K562 (cell line): ENCODE measurements around the gene ERF. TPM values are rescaled to one million over a fixed set of nuclear protein-coding genes. Genes with fewer than 3 reads are reported as not detected.
"Not testable (repeated sequence)": the region's sequence is repeated elsewhere in the genome, so short reads cannot be mapped to it uniquely, and the experiment has no call there.

Source experiments
- ATAC-seq: fragments of 200-7000 bp; cut with Tn5 transposase; 3 replicates; pipeline ENCODE4 v1.9.1; 2020; ENCODE audit warnings: moderate library complexity
- BruUV-seq: library from RNA; stranded (reverse); fragments of 400-500 nt; replicated peaks from 2 replicates; lab custom pipeline; 2021; lab: Mats Ljungman, UMichigan
- CTCF ChIA-PET: fragments of 300-600 bp; formaldehyde crosslinking; extraction: SDS; loops from one replicate; lab custom pipeline; 2021; ENCODE audit warnings: low intra/inter-chr PET ratio; lab: Yijun Ruan, JAX
- POLR2A ChIA-PET: fragments of 300-600, 350-650 bp; sonication (Branson Sonifier 250); formaldehyde crosslinking; extraction: SDS; loops from one replicate; lab custom pipeline; 2021; ENCODE audit warnings: antibody characterized with exemption, inconsistent platforms; lab: Yijun Ruan, JAX
- DNase-seq, 4 experiments: peaks; one replicate each; pipeline versions ENCODE4 v3.0.0 to v3.0.0-alpha.2; 2011 to 2018; ENCODE audit warnings: low spot score in 3 of 4, mixed read lengths in 3 of 4; ENCODE audit errors: extremely low read depth in 1 of 4
- FAIRE-seq: peaks from 2 replicates; lab custom pipeline; 2011; peaks lifted over from hg19 to GRCh38; lab: Jason Lieb, UNC
- H2AFZ ChIP-seq: 2 replicates; pipeline ENCODE4 v1.6.0; 2011; ENCODE audit warnings: low read depth, low read length, control low read depth, inconsistent platforms
- H3K27ac ChIP-seq: fragments of 200-600 bp; 3 replicates; pipeline ENCODE4 v1.8.0; 2011; ENCODE audit warnings: low read depth, mild to moderate bottlenecking, control low read depth, inconsistent platforms, low read length, moderate library complexity, mixed read lengths; ENCODE audit errors: extremely low read depth
- H3K27me3 ChIP-seq, 2 experiments: fragments of 300-600 bp in 1 of 2; 2 replicates in 1 of 2; 3 replicates in 1 of 2; pipeline versions ENCODE4 v1.6.0 to v1.8.0; 2011; ENCODE audit warnings: inconsistent platforms in 2 of 2, low read length in 2 of 2, mild to moderate bottlenecking in 1 of 2, mixed read lengths in 1 of 2, moderate library complexity in 1 of 2; ENCODE audit not compliant: control insufficient read depth in 2 of 2, insufficient read depth in 2 of 2
- H3K36me3 ChIP-seq: fragments of 300-600 bp; 3 replicates; pipeline ENCODE4 v1.8.0; 2011; ENCODE audit warnings: mild to moderate bottlenecking, low read length, inconsistent platforms; ENCODE audit not compliant: control insufficient read depth, insufficient read depth
- H3K4me1 ChIP-seq, 2 experiments: fragments of 200-600 bp in 1 of 2; replicated peaks in 1 of 2; 2 replicates in 1 of 2; 3 replicates in 1 of 2; pipeline versions ENCODE4 v1.5.1 to v1.8.0; 2011; ENCODE audit warnings: inconsistent platforms in 2 of 2, low read length in 2 of 2, mild to moderate bottlenecking in 1 of 2, mixed read lengths in 1 of 2, moderate library complexity in 1 of 2; ENCODE audit not compliant: control insufficient read depth in 2 of 2, insufficient read depth in 2 of 2
- H3K4me2 ChIP-seq: 2 replicates; pipeline ENCODE4 v1.6.1; 2011; ENCODE audit warnings: low read length, control low read depth, inconsistent platforms, mixed read lengths; ENCODE audit not compliant: insufficient read depth
- H3K4me3 ChIP-seq: fragments of 200-600 bp; sonication (generic), shearing (Covaris generic); 2 replicates; pipeline ENCODE4 v1.5.1; 2016; ENCODE audit warnings: control low read depth, inconsistent platforms
- H3K79me2 ChIP-seq: fragments of 200-600 bp; 3 replicates; pipeline ENCODE4 v1.8.0; 2011; ENCODE audit warnings: low read length, inconsistent platforms; ENCODE audit not compliant: control insufficient read depth, insufficient read depth
- H3K9ac ChIP-seq, 2 experiments: 2 replicates each; pipeline versions ENCODE4 v1.6.0 to v1.6.1; 2011; ENCODE audit warnings: low read depth in 2 of 2, low read length in 2 of 2, control low read depth in 1 of 2, inconsistent platforms in 1 of 2, mild to moderate bottlenecking in 1 of 2, mixed read lengths in 1 of 2; ENCODE audit not compliant: insufficient read depth in 1 of 2
- H3K9me1 ChIP-seq: one replicate; pipeline ENCODE4 v1.6.0; 2011; ENCODE audit warnings: inconsistent platforms, mild to moderate bottlenecking, low read length, moderate library complexity; ENCODE audit not compliant: control insufficient read depth, insufficient read depth
- H3K9me3 ChIP-seq: replicated peaks from 2 replicates; pipeline ENCODE4 v1.5.1; 2011; ENCODE audit warnings: low read depth, low read length, inconsistent platforms; ENCODE audit not compliant: control insufficient read depth, insufficient read depth
- H4K20me1 ChIP-seq: replicated peaks from 2 replicates; pipeline ENCODE4 v1.6.1; 2011; ENCODE audit warnings: low read length, inconsistent platforms, mixed read lengths; ENCODE audit not compliant: control insufficient read depth, insufficient read depth
- EHMT2 ChIP-seq: fragments of 450-650 bp; IDR thresholded peaks from 2 replicates; pipeline ENCODE4 v1.6.1; 2018; ENCODE audit warnings: antibody characterized with exemption
- GTF2E2 ChIP-seq: fragments of 200-800 bp; sonication (Bioruptor generic); IDR thresholded peaks from 2 replicates; pipeline ENCODE4 v1.6.1; 2016; ENCODE audit warnings: missing genetic modification characterization, missing compliant biosample characterization
- KDM2B ChIP-seq: fragments of 250-450 bp; sonication (Bioruptor Pico); IDR thresholded peaks from 2 replicates; pipeline ENCODE4 v1.8.0; 2021; ENCODE audit warnings: mild to moderate bottlenecking, moderate library complexity
- TGIF2 ChIP-seq: sonication (generic); formaldehyde crosslinking; IDR thresholded peaks from 2 replicates; pipeline ENCODE4 v1.8.1; 2022; ENCODE audit warnings: mild to moderate bottlenecking, missing genetic modification reagents, moderate library complexity
- ZNF121 ChIP-seq: sonication (generic); formaldehyde crosslinking; conservative IDR thresholded peaks from 2 replicates; pipeline ENCODE4 v1.8.0; 2022; ENCODE audit warnings: missing genetic modification reagents
- WGBS: fragments of 100-300 bp; shearing (Covaris generic); methylation state at CpG from one replicate; pipeline ENCODE4 v1.1.6; 2016; ENCODE audit warnings: low coverage, mixed read lengths; ENCODE audit not compliant: insufficient coverage; ENCODE audit errors: missing lambda C conversion rate; 5-methylcytosine and 5-hydroxymethylcytosine counted together
- in situ Hi-C: fragments of 300-500 bp; cut with MboI; formaldehyde crosslinking; loops from 4 replicates; pipeline ENCODE4 v1.15.0; 2018; ENCODE audit warnings: inconsistent platforms, mixed read lengths
- intact Hi-C: fragments of 100-400 bp; cut with micrococcal nuclease; formaldehyde crosslinking; loops from 2 replicates; pipeline ENCODE4 v1.14.2; 2022
- polyA plus RNA-seq, 8 experiments: library from polyadenylated mRNA; depleted of rRNA in 4 of 8; stranded (reverse) in 5 of 8; unstranded in 3 of 8; fragments of >200 nt; fragmentation: Nextera tagmentation in 2 of 8; fragmentation: Illumina TruSeq in 1 of 8; extraction: Ambion mirVana in 2 of 8; extraction: Trizol in 1 of 8; gene quantifications; 2 replicates each; pipeline versions ENCODE4 v1.2.1 to v1.2.3, GENCODE V29; 2011 to 2014; ENCODE audit warnings: inconsistent platforms in 1 of 8, missing spikeins in 1 of 8
- total RNA-seq, 7 experiments: library from RNA; depleted of rRNA in 6 of 7; stranded (reverse); fragments of >200 nt in 6 of 7; fragmentation: Illumina TruSeq in 2 of 7; extraction: Trizol in 2 of 7; gene quantifications; 2 replicates each; pipeline versions ENCODE4 v1.2.1 to v1.2.3, GENCODE V29; 2011 to 2021; ENCODE audit warnings: low replicate concordance in 1 of 7
- TF ChIP-seq, protein P1 (sequence below): fragments of 250-450 bp; sonication (Bioruptor Pico); IDR thresholded peaks from 2 replicates; pipeline ENCODE4 v1.9.0; 2021; ENCODE audit warnings: mild to moderate bottlenecking

Gene ERF
- total and polyA plus RNA-seq, 9 of the 15 experiments (the other 6 are each of a cell fraction or from before 2014, with no cell fraction given): 0.03 to 75.4 (median 27.0) TPM

DNA sequence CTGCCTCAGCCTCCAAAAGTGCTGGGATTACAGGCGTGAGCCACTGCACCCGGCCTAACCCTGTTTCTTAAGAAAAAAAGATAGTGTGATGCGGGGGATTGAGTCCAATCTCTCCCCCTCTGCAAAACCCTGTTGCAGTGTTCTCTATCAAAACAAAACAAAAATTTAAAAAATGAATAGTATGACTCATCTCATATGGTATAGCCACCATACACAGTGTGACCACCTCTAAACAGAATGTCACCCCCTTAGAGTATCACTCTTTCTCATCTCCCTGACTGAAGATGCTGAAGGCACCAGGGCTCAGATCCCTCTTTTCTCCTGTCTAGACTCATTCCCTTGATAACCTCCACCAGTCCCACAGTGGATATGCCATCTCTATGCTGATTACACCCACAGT lies 6.8 kb upstream of the ERF start:
- TF ChIP-seq TGIF2 (no peak), EHMT2 (no peak), GTF2E2 (tag) (no peak), KDM2B (no peak)
- TF ChIP-seq, protein P1, sequence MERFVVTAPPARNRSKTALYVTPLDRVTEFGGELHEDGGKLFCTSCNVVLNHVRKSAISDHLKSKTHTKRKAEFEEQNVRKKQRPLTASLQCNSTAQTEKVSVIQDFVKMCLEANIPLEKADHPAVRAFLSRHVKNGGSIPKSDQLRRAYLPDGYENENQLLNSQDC (CRISPR knock-in tag): no peak
- no peak; the same call in 2 of the 3 replicates for ATAC-seq

DNA sequence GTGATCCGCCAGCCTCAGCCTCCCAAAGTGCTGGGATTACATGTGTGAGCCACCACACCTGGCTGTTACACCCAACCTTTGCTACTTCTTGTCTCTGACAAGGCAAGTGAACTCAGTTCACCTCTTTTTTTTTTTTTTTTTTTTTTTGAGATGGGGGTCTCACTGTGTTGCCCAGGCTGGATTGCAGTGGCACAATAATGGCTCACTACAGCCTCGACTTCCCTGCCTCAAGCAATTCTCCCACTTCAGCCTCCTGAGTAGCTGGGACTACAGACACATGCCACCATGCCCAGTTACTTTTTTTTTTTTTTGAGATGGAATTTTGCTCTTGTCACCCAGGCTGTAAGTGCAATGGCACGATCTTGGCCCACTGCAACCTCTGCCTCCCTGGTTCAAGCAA lies 2.9 kb upstream of the ERF start:
- peak overlapping the region; percentile 14; the same call in 1 of the 2 replicates for H2AFZ ChIP-seq
- H3K9me1 ChIP-seq, intact Hi-C loops, H3K4me2 ChIP-seq, CTCF ChIA-PET, H3K27ac ChIP-seq, H4K20me1 ChIP-seq, FAIRE-seq: not testable (repeated sequence)
- peak; percentile 67 for TF ChIP-seq ZNF121 (CRISPR knock-in tag)
- TF ChIP-seq, all 486 proteins: peak for 1; not testable (repeated sequence) for 485
- BruUV-seq, ATAC-seq, H3K27me3 ChIP-seq, H3K9ac ChIP-seq, H3K9me3 ChIP-seq, H3K4me3 ChIP-seq, DNase-seq, in situ Hi-C loops, H3K36me3 ChIP-seq: not testable (repeated sequence)
- 84% methylated on average over 3 of the region's 3 CpGs for whole genome bisulfite sequencing
- peaks cover under 1 to 36% of the 10 kb centered on the region in 2 experiments; a peak in 3 of 5 replicates for H3K4me1 ChIP-seq
- POLR2A ChIA-PET: interaction anchor here (0.7 to 1.5 kb wide), 6 partner anchors 8 to 1369 kb away, joined by 3 to 5 read pairs (median 4); partner anchors contain the start of gene CIC
- H3K79me2 ChIP-seq: peaks cover 20% of the 10 kb centered on the region

More for the DNA sequence above, 6.8 kb upstream of the ERF start:
- no peaks in the 10 kb centered on the region for H3K27me3 ChIP-seq
- BruUV-seq: no TSS peak
- no peaks in the 10 kb centered on the region for H3K9me1 ChIP-seq
- in situ Hi-C loops (no loop called here), intact Hi-C loops (no loop called here)
- H4K20me1 ChIP-seq: no peaks in the 10 kb centered on the region
- H3K4me2 ChIP-seq: no peak overlapping the region
- H3K4me1 ChIP-seq: peaks cover 0 to 11% of the 10 kb centered on the region in 2 experiments; a peak in 3 of 5 replicates
- H3K79me2 ChIP-seq: no peaks in the 10 kb centered on the region
- ChIA-PET CTCF (no interaction called here), POLR2A (no interaction called here)
- FAIRE-seq (no peak), DNase-seq (no peak)
- H2AFZ ChIP-seq: no peak overlapping the region
- no peak overlapping the region for H3K9ac ChIP-seq
- no peaks in the 10 kb centered on the region for H3K9me3 ChIP-seq
- H3K36me3 ChIP-seq: no peaks in the 10 kb centered on the region
- 34% methylated on average over 3 of the region's 3 CpGs for WGBS
- no peak overlapping the region for H3K4me3 ChIP-seq
- H3K27ac ChIP-seq: no peak overlapping the region
